Loucy (cell line): ENCODE measurements around the gene C3orf70.

Source experiments
- EZH2phosphoT487 ChIP-seq: fragments of 200-600 bp; IDR thresholded peaks from 2 replicates; pipeline ENCODE4 v1.6.1; 2018; ENCODE audit warnings: antibody characterized with exemption, mild to moderate bottlenecking, moderate library complexity, borderline replicate concordance
- TF ChIP-seq, protein P1 (sequence below): fragments of 200-600 bp; sonication (generic); conservative IDR thresholded peaks from 2 replicates; pipeline ENCODE4 v1.5.1; 2014; ENCODE audit warnings: mild to moderate bottlenecking, antibody characterized with exemption, low read length

DNA sequence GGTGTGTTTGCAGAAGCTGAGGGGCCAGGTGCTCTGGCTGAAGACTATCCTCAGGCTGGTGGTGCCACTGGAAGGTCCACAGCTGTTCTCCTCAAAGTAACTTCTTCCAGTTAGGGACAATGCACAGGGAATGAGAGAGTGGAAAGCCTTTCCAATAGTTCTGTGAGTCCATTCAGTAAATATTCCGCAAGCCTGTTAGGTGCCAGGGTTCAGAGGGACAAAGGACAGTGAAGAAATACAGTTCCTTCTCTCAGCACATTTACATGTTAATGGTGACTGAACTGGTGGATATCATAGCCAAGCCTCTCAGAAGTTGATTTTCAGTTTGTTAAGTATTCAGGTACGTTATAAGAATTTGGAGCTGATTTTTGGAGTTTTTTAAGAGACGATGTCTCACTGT is 122.5 kb downstream of the C3orf70 start:
- TF ChIP-seq, protein P1, sequence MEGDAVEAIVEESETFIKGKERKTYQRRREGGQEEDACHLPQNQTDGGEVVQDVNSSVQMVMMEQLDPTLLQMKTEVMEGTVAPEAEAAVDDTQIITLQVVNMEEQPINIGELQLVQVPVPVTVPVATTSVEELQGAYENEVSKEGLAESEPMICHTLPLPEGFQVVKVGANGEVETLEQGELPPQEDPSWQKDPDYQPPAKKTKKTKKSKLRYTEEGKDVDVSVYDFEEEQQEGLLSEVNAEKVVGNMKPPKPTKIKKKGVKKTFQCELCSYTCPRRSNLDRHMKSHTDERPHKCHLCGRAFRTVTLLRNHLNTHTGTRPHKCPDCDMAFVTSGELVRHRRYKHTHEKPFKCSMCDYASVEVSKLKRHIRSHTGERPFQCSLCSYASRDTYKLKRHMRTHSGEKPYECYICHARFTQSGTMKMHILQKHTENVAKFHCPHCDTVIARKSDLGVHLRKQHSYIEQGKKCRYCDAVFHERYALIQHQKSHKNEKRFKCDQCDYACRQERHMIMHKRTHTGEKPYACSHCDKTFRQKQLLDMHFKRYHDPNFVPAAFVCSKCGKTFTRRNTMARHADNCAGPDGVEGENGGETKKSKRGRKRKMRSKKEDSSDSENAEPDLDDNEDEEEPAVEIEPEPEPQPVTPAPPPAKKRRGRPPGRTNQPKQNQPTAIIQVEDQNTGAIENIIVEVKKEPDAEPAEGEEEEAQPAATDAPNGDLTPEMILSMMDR = no peak
- no peak for TF ChIP-seq EZH2phosphoT487
